Right lobe of liver (tissue), 6 donors: ENCODE measurements around the gene ADISSP. TPM values are rescaled to one million over a fixed set of nuclear protein-coding genes. Genes with fewer than 3 reads are reported as not detected.

Experiments used
- ATAC-seq, 4 donors: fragments of 200-7000 bp; cut with Tn5 transposase; one replicate each; pipeline ENCODE4 v1.9.1; 2020; ENCODE audit warnings: mild to moderate bottlenecking in 4 of 4, moderate library complexity in 4 of 4
- DNase-seq, 3 donors: peaks; one replicate each; pipeline ENCODE4 v3.0.0-alpha.2; 2020
- H3K27ac ChIP-seq, 3 donors: fragments of 200-600 bp; one replicate each; pipeline ENCODE4 v1.8.0; 2022
- H3K27me3 ChIP-seq, 2 donors: fragments of 200-600 bp; one replicate each; pipeline ENCODE4 v1.8.0; 2022
- H3K36me3 ChIP-seq, 4 donors: fragments of 200-600 bp; sonication (generic) in 1 of 4; one replicate each; pipeline versions ENCODE4 v1.5.1 to v1.8.0; 2017 to 2022; ENCODE audit warnings: control low read depth in 1 of 4
- H3K4me1 ChIP-seq, 4 donors: fragments of 200-600 bp; sonication (generic) in 1 of 4; one replicate each; pipeline versions ENCODE4 v1.5.1 to v1.8.0; 2017 to 2022; ENCODE audit warnings: control low read depth in 1 of 4
- H3K4me3 ChIP-seq, 3 donors: fragments of 200-600 bp; one replicate each; pipeline ENCODE4 v1.8.0; 2022
- H3K9me3 ChIP-seq, 4 donors: fragments of 200-600 bp; sonication (generic) in 1 of 4; one replicate each; pipeline versions ENCODE4 v1.5.1 to v1.8.0; 2017 to 2022; ENCODE audit warnings: control low read depth in 1 of 4
- CTCF ChIP-seq, 4 donors: fragments of 200-600 bp in 3 of 4; fragments of 450-650 bp in 1 of 4; IDR thresholded peaks; one replicate each; pipeline versions ENCODE4 v1.5.1 to v1.8.0; 2016 to 2022; ENCODE audit warnings: antibody characterized with exemption in 4 of 4, mild to moderate bottlenecking in 2 of 4
- POLR2A ChIP-seq: fragments of 450-650 bp; IDR thresholded peaks from one replicate; pipeline ENCODE4 v1.6.1; 2017; ENCODE audit warnings: antibody characterized with exemption, mild to moderate bottlenecking
- WGBS: methylation state at CpG from one replicate; pipeline ENCODE4 v1.1.6; 2018; ENCODE audit warnings: low coverage, low lambda C conversion rate; ENCODE audit not compliant: insufficient coverage; ENCODE audit errors: missing lambda C conversion rate; 5-methylcytosine and 5-hydroxymethylcytosine counted together
- intact Hi-C, 2 donors: fragments of 100-400 bp; cut with DNase I; formaldehyde crosslinking; loops; one replicate each; pipeline versions ENCODE4 v1.11.2 to v1.14.1; 2022
- total RNA-seq, 6 experiments: library from RNA; depleted of rRNA in 2 of 6; stranded (reverse); fragments of >200 nt in 2 of 6; fragmentation: NEBNext Ultra II Directional in 3 of 6; extraction: Animal tissue kit (Norgen Biotek cat#: 25700) in 3 of 6; gene quantifications; one replicate each; pipeline versions ENCODE4 v1.1.0 to v1.2.4, GENCODE V29; 2016 to 2023
- donor health status: DM: no; HTN: yes; CAD: no.
- donor health status: DM: no; HTN: no; CAD: no.
- donor health status: DM: no; HTN: no; CAD: no.
- donor health status: DM: no; HTN: yes; CAD: no.
- donor health status: DM: no; HTN: yes; CAD: no.

ADISSP gene
- total RNA-seq, 6 experiments from 2014 or later = 9.6 to 11.7 (median 9.9) TPM

GRCh38 chr20:3755269-3755668, 12.3 kb downstream of the ADISSP start:
- Histone ChIP-seq H3K27me3 (peaks cover 0 to 6% of the 10 kb centered on the region in 2 donors), H3K4me3 (no peak overlapping the region), H3K4me1 (peaks cover 0 to 17% (median 0%) of the 10 kb centered on the region in 4 donors), H3K36me3 (no peaks in the 10 kb centered on the region), H3K27ac (no peak overlapping the region), H3K9me3 (no peaks in the 10 kb centered on the region)
- no CpG with 5 or more reads among the region's 7 CpGs for WGBS
- ATAC-seq = no peak
- intact Hi-C loops = no loop called here
- no peak for TF ChIP-seq POLR2A
- TF ChIP-seq CTCF (IDR thresholded peaks at IDR 0.05) = no peak
- peak in 1 of 3 donors; percentile 37 for DNase-seq

- Histone ChIP-seq H3K27me3 (peaks cover 0 to 6% of the 10 kb centered on the region in 2 donors), H3K4me1 (peaks cover 0 to 23% (median 0%) of the 10 kb centered on the region in 4 donors), H3K4me3 (no peak overlapping the region), H3K9me3 (no peaks in the 10 kb centered on the region), H3K27ac (no peak overlapping the region), H3K36me3 (no peaks in the 10 kb centered on the region)
- TF ChIP-seq CTCF (IDR thresholded peaks at IDR 0.05) (no peak), POLR2A (no peak)
- ATAC-seq = no peak
- intact Hi-C loops = no loop called here
- DNase-seq = no peak
- WGBS = no CpG with 5 or more reads among the region's 16 CpGs
Measured at GRCh38 chr20:3754276-3754630, 13.3 kb downstream of the ADISSP start.

- DNase-seq = peak in 1 of 3 donors; percentile 40
Measured at GRCh38 chr20:3753501-3754275, 13.9 kb downstream of the ADISSP start.

GRCh38 chr20:3753098-3753497, 14.5 kb downstream of the ADISSP start:
- Histone ChIP-seq H3K4me1 (peaks cover 0 to 23% (median 0%) of the 10 kb centered on the region in 4 donors), H3K4me3 (no peak overlapping the region), H3K36me3 (no peaks in the 10 kb centered on the region), H3K27me3 (peaks cover 0 to 6% of the 10 kb centered on the region in 2 donors), H3K27ac (no peak overlapping the region), H3K9me3 (no peaks in the 10 kb centered on the region)
- 57% methylated on average over 4 of the region's 4 CpGs for WGBS
- DNase-seq (no peak), ATAC-seq (peak; percentile 57 to 74 (median 66))
- intact Hi-C loops = no loop called here
- TF ChIP-seq POLR2A = no peak
- peak; percentile 63 to 73 (median 66) for TF ChIP-seq CTCF (IDR thresholded peaks at IDR 0.05)

More at GRCh38 chr20:3753501-3754275, 13.9 kb downstream of the ADISSP start:
- Histone ChIP-seq H3K27me3 (peaks cover 0 to 6% of the 10 kb centered on the region in 2 donors), H3K4me1 (peaks cover 0 to 23% (median 0%) of the 10 kb centered on the region in 4 donors), H3K4me3 (no peak overlapping the region), H3K9me3 (no peaks in the 10 kb centered on the region), H3K36me3 (no peaks in the 10 kb centered on the region), H3K27ac (no peak overlapping the region)
- intact Hi-C loops = no loop called here
- WGBS = 90% methylated on average over 12 of the region's 26 CpGs
- TF ChIP-seq POLR2A (no peak), CTCF (IDR thresholded peaks at IDR 0.05) (no peak)
- no peak for ATAC-seq
